Stimulated activated CD4-positive, alpha-beta T cell treated with anti-CD3 and anti-CD28 coated beads, Interleukin-15, amount 100 ng/mL, for 48 hours (primary cell): ENCODE measurements around the gene ARHGAP30.
"Not testable (repeated sequence)": the region's sequence is repeated elsewhere in the genome, so short reads cannot be mapped to it uniquely, and the experiment has no call there.

Source experiments
- DNase-seq, 2 donors: peaks; one replicate each; pipeline ENCODE4 v3.0.0-alpha.2; 2020; ENCODE audit warnings: low read depth in 2 of 2

ARHGAP30 gene

DNA sequence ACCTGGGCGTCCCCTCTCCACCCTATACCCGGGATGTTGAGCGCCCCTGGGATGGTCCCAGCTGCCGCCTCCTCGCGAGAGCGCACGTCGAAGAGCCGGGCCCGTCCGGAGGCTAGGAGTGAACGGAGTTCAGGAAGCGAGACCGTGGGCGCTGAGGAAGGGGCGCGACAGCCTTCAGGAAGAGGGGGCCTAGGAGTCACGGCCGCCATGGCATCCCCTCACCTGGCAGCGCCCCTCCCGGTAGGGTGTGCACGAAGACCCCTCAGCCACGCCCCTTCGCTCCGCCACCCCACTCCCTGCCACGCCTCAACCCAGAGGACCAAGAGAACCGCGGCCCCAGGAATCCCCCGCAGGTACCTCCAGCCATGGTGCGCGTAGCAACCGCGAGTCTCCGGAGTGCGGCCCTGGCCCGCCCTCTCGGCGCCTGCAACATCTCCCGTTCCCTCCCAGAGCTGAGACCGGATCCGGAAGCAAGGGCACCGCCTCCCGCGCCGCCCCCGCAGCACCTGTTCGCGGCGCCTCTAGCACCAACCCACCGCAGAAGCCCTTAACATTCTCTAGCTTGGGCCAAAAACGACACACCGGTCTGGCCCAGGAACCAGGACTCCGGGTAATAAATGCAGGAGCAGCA is 31.1 kb downstream of the ARHGAP30 start, which contains the start of gene TSTD1:
TSS of gene TSTD1 (minus strand) at position 442 of the 631 bp plus-strand sequence. CDS start at position 367, 75 bp downstream.
- DNase-seq: peak; percentile 68 to 84

- DNase-seq: no peak
Measured at GRCh38 chr1:161037661-161038522, 31.8 kb downstream of the ARHGAP30 start.

- no peak for DNase-seq
Measured at GRCh38 chr1:161033751-161034150, 35.9 kb downstream of the ARHGAP30 start.

- no peak for DNase-seq
Measured at GRCh38 chr1:161032409-161032808, 37.3 kb downstream of the ARHGAP30 start.

DNA sequence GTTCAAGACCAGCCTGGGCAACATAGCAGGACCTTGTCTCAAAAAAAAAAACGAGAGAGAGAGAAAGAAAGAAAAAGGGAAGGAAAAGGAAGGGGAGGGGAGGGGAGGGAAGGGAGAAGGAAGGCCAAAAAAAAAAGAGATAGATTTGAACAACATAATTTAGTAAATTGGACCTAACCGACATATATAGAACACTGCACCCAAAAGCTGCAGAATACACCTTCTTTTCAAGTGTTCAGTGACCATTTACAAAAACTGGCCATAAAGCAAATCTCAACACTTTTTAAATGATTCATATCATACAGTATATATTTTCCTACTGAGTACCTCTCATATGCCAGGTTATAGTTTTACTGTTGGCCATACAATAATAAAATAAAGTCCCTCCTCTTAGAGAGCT is 37.8 kb downstream of the ARHGAP30 start:
- no peak for DNase-seq

- not testable (repeated sequence) for DNase-seq
Measured at GRCh38 chr1:161029466-161029865, 40.2 kb downstream of the ARHGAP30 start.

DNA sequence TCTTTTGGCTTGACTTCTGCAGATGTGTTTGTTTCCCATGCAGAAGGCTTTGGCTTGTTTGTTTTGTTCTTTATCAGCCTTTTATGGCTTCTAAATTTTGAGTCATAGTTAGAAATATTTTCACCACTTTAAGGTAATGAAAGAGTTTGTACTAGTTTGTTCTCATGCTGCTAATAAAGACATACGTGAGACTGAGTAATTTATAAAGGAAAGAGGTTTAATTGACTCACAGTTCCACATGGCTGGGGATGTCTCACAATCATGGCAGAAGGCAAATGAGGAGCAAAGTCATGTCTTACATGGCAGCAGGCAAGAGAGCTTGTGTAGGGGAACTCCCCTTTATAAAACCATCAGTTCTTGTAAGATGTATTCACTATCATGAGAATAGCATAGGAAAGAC is 42.7 kb downstream of the ARHGAP30 start:
- DNase-seq: not testable (repeated sequence)

DNA sequence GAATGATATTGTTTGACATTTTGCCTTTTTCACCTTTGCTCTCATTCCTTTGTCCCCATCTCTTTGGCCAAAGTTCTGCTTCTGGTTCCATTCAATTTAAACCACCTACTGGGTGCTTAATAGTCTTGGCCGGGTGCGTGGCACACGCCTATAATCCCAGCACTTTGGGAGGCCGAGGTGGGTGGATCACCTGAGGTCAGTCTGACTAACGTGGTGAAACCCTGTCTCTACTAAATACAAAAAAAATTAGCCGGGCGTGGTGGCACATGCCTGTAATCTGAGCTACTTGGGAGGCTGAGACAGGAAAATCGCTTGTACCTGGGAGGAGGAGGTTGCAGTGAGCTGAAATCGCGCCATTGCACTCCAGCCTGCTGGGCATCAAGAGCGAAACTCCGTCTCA is 47.3 kb downstream of the ARHGAP30 start:
- DNase-seq: not testable (repeated sequence)

DNA sequence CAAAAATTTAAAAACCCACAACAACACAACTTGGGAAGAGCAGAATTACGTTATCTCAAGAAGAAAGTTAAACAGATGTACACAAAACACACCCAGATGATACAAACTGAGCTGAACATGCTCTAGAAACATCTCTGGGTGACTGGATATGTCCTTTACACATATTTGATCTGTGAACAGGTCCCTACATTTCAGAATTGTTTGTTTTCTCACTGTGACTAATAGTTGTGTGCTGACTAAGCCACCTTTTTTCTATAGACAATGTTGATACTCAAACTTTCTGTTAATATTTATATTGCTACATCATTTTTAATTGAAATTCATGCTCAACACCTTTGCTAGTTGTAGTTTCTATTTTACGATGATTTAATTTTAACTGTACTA is 47.7 kb downstream of the ARHGAP30 start:
- no peak for DNase-seq

DNA sequence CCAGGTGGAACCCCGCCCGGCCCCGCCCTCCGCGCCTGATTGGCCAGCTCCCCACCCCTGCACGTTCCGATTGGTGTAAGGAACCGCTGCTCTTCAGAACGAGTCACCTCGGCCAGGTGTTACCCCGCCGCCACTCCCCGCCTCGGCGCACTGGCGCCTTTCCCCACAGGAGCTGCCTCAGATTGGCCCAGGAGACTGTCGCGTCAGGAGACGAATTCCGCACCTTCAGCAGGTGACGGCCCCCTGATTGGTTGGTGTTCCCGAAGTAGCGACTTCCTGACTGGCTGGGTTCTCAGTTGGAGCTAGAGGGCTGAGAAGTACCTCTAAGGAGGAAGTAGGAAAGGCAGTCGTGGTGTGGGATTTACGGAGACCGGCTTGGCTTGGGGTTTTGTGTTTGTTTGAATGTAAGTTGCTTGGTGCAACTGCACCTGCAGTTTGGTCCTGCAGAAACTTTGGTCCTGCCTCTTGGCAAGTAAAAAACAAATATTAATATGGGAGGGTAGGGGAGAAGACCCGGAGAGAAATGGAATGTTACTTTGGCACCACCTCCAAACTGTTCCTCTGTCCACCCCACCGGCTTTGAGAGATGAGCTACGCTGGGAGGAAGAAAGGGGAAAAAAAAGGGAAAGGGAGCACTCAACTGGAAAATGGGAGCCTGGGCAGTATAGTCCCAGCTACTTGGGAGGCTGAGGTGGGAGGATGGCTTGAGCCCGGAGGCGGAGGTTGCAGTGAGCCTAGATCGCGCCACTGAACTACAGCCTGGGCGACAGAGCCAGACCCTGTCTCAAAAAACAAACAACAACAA is 48.3 kb downstream of the ARHGAP30 start:
- peak; percentile 73 to 84 for DNase-seq

DNA sequence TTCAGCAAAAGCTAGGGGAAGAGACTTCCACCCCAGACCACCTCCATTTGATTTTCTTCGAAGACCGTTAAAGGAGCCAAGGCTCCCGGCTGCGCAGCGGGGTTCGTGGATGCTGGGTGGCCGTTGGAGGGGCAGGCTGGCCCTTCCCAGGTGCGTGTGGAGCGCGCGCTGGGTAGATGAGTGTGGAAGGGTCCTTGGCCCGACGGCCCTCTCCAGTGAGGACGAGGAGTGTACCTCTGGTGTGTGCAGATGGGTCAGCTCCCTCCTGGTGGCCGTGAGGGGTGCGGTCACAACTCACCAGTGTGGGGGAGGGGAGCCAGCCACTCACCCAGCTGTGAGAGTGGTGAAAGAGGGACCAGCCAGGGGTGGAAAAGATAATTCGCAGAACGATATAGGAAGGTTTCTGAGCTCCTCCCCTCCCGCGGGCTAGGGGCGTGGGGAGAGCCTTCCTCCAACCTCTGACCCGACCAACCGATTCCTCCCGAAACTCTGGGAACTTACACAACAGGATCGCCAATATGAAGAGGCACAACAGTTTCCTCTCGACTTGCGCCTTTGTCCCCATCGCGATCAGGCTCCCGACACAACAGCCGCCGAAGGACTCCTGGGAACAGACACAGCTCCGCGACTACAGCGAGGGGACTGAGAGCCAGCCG is 49.1 kb downstream of the ARHGAP30 start, which contains the start of gene F11R:
TSS of gene F11R (minus strand) at position 644 of the 656 bp plus-strand sequence. CDS start at position 565, 79 bp downstream.
- DNase-seq: no peak

DNA sequence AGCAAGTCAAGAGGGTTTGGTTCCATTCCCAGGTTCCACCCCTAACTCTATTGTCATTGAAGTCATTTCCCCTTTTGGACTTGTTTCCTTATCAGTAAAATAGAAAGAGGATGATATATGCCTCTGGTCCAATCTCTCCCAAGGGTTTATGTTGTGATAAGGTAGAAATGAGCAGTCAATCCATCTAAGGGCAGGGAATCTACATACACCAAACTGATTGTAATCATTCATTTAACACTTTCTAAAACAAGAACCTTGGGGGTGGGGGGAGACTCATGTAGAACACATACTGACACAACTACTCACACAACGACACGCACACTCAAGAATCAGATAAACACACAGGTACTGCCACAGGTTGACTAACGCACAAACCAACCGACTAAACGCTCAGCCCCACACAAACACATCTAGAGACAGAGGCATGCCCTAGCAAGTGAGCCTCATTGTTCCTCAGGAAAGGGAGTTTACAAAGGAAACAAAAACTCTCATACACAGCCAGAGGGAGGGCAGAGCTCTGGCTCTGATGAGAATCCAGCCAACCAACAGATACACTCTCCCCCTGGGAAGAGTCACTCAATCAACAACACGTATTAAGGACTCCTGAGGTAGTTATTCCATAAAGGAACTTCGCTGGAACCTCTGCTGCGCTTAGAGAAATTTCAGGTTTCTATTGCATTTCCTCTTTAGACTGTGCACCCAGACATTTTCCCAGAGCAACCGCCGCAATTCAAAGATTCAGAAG is 49.8 kb downstream of the ARHGAP30 start:
- DNase-seq: no peak

GRCh38 chr1:161019111-161019660 is 50.5 kb downstream of the ARHGAP30 start:
- not testable (repeated sequence) for DNase-seq

DNA sequence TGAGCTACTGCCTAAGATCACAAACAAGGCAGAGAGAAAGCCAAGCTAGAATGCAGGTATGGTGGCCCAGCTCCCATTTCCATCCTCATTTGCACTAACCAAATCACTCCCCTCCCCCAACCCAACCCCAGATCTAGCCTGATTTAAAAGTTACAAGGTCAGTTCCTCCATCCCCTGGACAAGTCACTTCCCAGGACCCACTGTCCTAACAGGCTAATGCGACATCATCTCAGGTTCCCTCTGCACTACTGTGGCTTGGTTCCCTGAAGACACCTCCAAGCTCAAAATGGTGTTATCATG is 51.1 kb downstream of the ARHGAP30 start:
- DNase-seq: no peak

GRCh38 chr1:161017756-161018630 is 51.7 kb downstream of the ARHGAP30 start:
- no peak for DNase-seq

GRCh38 chr1:161017181-161017580 is 52.5 kb downstream of the ARHGAP30 start:
- not testable (repeated sequence) for DNase-seq

GRCh38 chr1:161016683-161017082 is 53.0 kb downstream of the ARHGAP30 start:
- DNase-seq: not testable (repeated sequence)

DNA sequence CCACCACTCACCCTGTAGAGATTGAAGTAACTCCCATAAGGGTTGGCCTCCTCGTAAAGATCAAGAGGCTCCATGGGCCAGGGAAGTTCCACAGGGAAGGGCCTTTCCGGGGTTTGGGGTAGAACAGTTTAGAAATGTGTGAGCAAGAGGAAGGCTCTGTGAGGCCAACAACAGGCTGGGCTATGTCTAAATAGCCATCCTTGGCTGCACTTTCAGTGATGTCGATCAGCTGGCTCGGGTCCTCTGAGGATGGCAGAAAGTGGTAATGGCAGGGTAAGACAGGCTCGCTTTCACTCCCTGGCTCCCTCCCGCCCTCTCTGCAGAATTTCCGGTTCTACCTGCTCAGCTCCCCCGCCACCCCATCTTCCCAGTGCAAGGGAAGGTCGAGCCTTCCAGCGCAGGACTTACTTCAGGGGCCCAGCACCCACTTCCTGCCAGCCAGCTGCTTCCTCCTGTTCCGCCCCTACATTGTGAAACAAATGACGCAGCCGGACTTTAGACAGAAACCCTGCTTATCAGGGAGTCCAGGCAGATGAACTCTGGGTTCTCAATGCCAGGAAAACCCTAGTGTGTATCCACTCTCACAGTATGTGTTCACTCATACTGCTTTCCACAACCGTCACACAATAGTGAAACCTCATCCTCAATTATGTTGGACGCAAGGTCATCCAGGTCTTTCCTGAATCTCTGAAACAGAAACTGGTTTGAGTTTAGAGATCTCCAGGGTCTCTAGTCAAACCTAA is 56.0 kb downstream of the ARHGAP30 start:
- peak; percentile 46 to 61 for DNase-seq

- DNase-seq: no peak
Measured at GRCh38 chr1:161013131-161013487, 56.6 kb downstream of the ARHGAP30 start.
